Lung (tissue), 12 donors: ENCODE results near the gene FBXO11. TPM values are rescaled to one million over a fixed set of nuclear protein-coding genes. Genes with fewer than 3 reads are reported as not detected.

Source experiments
- ATAC-seq: fragments of 200-7000 bp; cut with Tn5 transposase; one replicate; pipeline ENCODE4 v1.9.1; 2020; ENCODE audit warnings: moderate number of reproducible peaks; ENCODE audit not compliant: insufficient read depth, low FRiP score
- DNase-seq, 3 donors: peaks; one replicate each; pipeline ENCODE4 v3.0.0-alpha.2; 2013 to 2017
- H3K27ac ChIP-seq, 2 donors: one replicate each; pipeline ENCODE4 v1.5.1; 2013; ENCODE audit warnings: mild to moderate bottlenecking in 2 of 2, moderate library complexity in 2 of 2, control low read depth in 1 of 2, inconsistent platforms in 1 of 2, low read depth in 1 of 2, low read length in 1 of 2
- H3K27me3 ChIP-seq, 3 donors: one replicate each; pipeline ENCODE4 v1.5.1; 2013; ENCODE audit warnings: low read length in 2 of 3; ENCODE audit not compliant: control insufficient read depth in 3 of 3, insufficient read depth in 3 of 3
- H3K36me3 ChIP-seq, 4 donors: one replicate each; pipeline ENCODE4 v1.5.1; 2013; ENCODE audit warnings: low read length in 4 of 4, mild to moderate bottlenecking in 1 of 4, moderate library complexity in 1 of 4; ENCODE audit not compliant: control insufficient read depth in 4 of 4, insufficient read depth in 4 of 4
- H3K4me1 ChIP-seq, 5 donors: one replicate each; pipeline ENCODE4 v1.5.1; 2013; ENCODE audit warnings: low read length in 5 of 5, mild to moderate bottlenecking in 2 of 5, moderate library complexity in 1 of 5; ENCODE audit not compliant: control insufficient read depth in 5 of 5, insufficient read depth in 5 of 5
- H3K4me3 ChIP-seq: one replicate; pipeline ENCODE4 v1.5.1; 2013; ENCODE audit warnings: mild to moderate bottlenecking, control low read depth, moderate library complexity
- H3K9ac ChIP-seq, 2 donors: one replicate each; pipeline ENCODE4 v1.5.1; 2013; ENCODE audit warnings: low read length in 2 of 2, control low read depth in 1 of 2; ENCODE audit not compliant: insufficient read depth in 1 of 2
- H3K9me3 ChIP-seq, 4 donors: one replicate each; pipeline ENCODE4 v1.5.1; 2013; ENCODE audit warnings: low read length in 3 of 4, mild to moderate bottlenecking in 1 of 4, moderate library complexity in 1 of 4; ENCODE audit not compliant: control insufficient read depth in 4 of 4, insufficient read depth in 3 of 4
- WGBS, 2 donors: extraction: QIAGEN DNeasy Blood & Tissue Kit; methylation state at CpG; one replicate each; pipeline ENCODE4 v1.1.7; 2013; 5-methylcytosine and 5-hydroxymethylcytosine counted together
- polyA plus RNA-seq, 2 donors: library from polyadenylated mRNA; stranded (reverse); fragments of 200-250 nt; gene quantifications; one replicate each; pipeline ENCODE4 v1.2.1, GENCODE V29; 2013
- total RNA-seq, 2 donors: library from RNA; depleted of rRNA in 1 of 2; stranded (reverse); fragments of >200 nt in 1 of 2; gene quantifications; one replicate each; pipeline ENCODE4 v1.2.1, GENCODE V29; 2014 to 2021
- TF ChIP-seq, protein P1 (sequence below): IDR thresholded peaks from 2 replicates; pipeline ENCODE4 v1.5.1; 2012; ENCODE audit warnings: mild to moderate bottlenecking; ENCODE audit errors: control extremely low read depth, extremely low read depth
- donor health status: control.
- donor health status: control.
- donor health status: Bipolar disorder and iron deficiency.
- donor health status: healthy.
- donor health status: DM: yes; HTN: yes; CAD: no.

Gene FBXO11
- total and polyA plus RNA-seq, 4 donors, result 21.9 to 157 (median 42.8) TPM

- peaks cover 0 to 5% (median 0%) of the 10 kb centered on the region in 5 donors for H3K4me1 ChIP-seq
- no peak overlapping the region for H3K4me3 ChIP-seq
- DNase-seq (no peak), ATAC-seq (no peak)
- H3K27me3 ChIP-seq, result no peaks in the 10 kb centered on the region
- TF ChIP-seq, protein P1, sequence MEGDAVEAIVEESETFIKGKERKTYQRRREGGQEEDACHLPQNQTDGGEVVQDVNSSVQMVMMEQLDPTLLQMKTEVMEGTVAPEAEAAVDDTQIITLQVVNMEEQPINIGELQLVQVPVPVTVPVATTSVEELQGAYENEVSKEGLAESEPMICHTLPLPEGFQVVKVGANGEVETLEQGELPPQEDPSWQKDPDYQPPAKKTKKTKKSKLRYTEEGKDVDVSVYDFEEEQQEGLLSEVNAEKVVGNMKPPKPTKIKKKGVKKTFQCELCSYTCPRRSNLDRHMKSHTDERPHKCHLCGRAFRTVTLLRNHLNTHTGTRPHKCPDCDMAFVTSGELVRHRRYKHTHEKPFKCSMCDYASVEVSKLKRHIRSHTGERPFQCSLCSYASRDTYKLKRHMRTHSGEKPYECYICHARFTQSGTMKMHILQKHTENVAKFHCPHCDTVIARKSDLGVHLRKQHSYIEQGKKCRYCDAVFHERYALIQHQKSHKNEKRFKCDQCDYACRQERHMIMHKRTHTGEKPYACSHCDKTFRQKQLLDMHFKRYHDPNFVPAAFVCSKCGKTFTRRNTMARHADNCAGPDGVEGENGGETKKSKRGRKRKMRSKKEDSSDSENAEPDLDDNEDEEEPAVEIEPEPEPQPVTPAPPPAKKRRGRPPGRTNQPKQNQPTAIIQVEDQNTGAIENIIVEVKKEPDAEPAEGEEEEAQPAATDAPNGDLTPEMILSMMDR, result no peak
- WGBS, 2 donors, result 90 to 93% methylated on average over 5 of the region's 5 CpGs
- H3K36me3 ChIP-seq, result no peaks in the 10 kb centered on the region
- H3K9ac ChIP-seq, result no peak overlapping the region
- H3K27ac ChIP-seq, result no peak overlapping the region
- H3K9me3 ChIP-seq, result no peaks in the 10 kb centered on the region
Measured at GRCh38 chr2:47908682-47909081, 2.4 kb upstream of the FBXO11 start.

DNA sequence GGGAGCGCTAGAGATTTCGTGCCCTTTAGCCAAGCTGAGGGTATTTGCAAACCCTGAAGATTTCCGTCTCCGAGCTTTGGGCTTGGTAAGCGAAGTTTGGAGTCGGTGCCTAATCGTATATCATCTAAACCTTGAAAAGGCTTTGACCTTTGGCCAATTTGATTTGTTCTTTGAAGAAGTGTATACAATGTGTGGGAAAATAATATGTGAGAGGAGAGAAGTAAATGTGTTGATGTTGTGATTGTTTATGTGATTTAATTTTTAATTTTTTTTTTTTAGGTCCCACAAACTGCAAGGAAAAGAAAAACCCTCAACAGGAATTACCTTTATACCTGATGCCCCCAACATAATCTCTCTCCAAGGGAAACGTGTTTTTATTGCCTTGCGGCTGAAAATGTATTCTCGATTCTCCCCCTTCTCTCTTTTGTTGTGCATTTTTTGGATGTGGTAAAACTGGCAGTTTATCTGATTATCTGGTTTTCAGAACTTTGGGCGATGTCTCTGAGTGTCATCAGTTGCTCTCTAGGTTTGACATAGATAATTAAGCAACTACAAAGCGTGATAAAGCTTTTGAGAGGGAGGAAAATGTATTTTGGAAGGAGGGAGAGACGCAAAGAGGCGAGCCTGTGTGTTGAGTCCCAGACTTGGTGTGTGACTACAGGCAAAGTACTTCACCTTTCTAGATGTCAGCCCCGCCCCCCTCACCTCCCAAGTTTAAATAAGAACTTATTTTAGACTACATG lies 912 bp upstream of the FBXO11 start:
- DNase-seq (peak in 1 of 3 donors; percentile 11), ATAC-seq (peak; percentile 23)
- TF ChIP-seq, protein P1, result peak; percentile 31
- 16 to 22% methylated on average over 15 of the region's 15 CpGs for WGBS, 2 donors
- H3K4me1 ChIP-seq, result peaks cover 0 to 19% (median 2%) of the 10 kb centered on the region in 5 donors
- no peaks in the 10 kb centered on the region for H3K9me3 ChIP-seq
- H3K27ac ChIP-seq, result peak overlapping the region; percentile 79 to 93
- H3K4me3 ChIP-seq, result peak overlapping the region; percentile 2
- H3K27me3 ChIP-seq, result no peaks in the 10 kb centered on the region
- peak overlapping the region; percentile 42 to 80 for H3K9ac ChIP-seq
- H3K36me3 ChIP-seq, result no peaks in the 10 kb centered on the region

- peak; percentile 4 for ATAC-seq
- no peaks in the 10 kb centered on the region for H3K36me3 ChIP-seq
- H3K9me3 ChIP-seq, result no peaks in the 10 kb centered on the region
Measured at GRCh38 chr2:47905386-47906156, 727 bp downstream of the FBXO11 start.

More at GRCh38 chr2:47905386-47906156, 727 bp downstream of the FBXO11 start:
- peak in 2 of 3 donors; percentile 76 to 80 for DNase-seq
- TF ChIP-seq, protein P1, result no peak
- Histone ChIP-seq H3K4me1 (peaks cover 0 to 19% (median 3%) of the 10 kb centered on the region in 5 donors), H3K27ac (peak overlapping the region; percentile 97 to 99), H3K4me3 (peak overlapping the region; percentile 100), H3K27me3 (no peaks in the 10 kb centered on the region), H3K9ac (peak overlapping the region in 1 of 2 donors; percentile 50)
- WGBS, 2 donors, result 0 to 1% methylated on average over 52 to 105 of the region's 105 CpGs
